ENCODE data around the gene SLC15A3. TPM values are rescaled to one million over a fixed set of nuclear protein-coding genes. Genes with fewer than 3 reads are reported as not detected.

Gene SLC15A3
- total RNA-seq, 1 donor from 2014 or later = 66.3 TPM

DNA sequence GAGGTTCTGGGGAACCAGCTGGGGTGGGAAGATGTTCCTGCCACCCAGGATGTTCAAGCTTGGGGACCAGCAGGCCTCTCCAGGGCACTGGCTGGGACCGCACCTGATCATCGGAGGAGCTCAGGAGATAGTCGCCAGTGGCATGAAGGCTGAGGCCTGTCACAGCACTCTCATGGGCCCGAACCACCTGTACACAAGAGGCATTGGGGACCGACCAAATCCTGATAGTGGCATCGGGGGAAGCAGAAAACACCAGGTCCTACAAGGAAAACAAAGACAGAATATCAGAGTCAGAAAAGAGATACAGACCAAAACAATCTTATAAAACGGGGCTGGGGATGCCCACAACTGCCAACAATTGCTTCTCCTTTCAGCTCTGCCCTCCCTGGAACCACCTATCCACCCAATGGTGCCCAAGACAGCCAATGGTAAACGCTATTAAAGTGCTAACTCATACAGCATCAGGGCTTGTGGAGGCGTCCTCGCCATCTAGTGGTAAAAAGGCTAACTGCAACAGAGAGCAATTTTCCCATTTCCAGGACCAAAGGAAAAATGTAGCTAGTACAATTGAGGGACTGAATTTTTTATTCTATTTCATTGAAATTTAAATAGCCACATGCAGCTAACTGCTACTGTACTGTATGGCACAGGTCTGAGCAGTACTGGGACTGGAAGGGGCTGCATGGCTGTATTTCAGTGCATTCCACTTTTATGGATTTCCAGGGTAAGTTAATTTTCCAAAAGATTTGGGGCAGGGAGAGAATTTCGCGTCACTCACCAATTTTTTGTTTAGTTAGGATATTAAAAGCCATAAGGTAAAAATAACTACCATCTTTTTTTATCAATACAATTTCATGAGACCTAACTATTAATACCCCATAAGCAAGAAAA, 52.7 kb downstream of the SLC15A3 start:
- H3K4me2 ChIP-seq (ENCODE audit: low read length) = no peak overlapping the region
- no peak overlapping the region for H3K4me3 ChIP-seq (ENCODE audit: insufficient read depth, low read depth, low read length)
- Mint-ChIP-seq H3K36me3 (ENCODE audit: low read depth, unreplicated experiment) (peaks cover 13% of the 10 kb centered on the region), H3K4me1 (ENCODE audit: low read depth, unreplicated experiment) (peaks cover 3% of the 10 kb centered on the region), H3K27ac (ENCODE audit: unreplicated experiment) (no peak overlapping the region), H3K27me3 (ENCODE audit: low read depth, unreplicated experiment) (no peaks in the 10 kb centered on the region), H3K9me3 (ENCODE audit: unreplicated experiment) (no peaks in the 10 kb centered on the region), H3K4me3 (ENCODE audit: unreplicated experiment) (no peak overlapping the region)
- H2AFZ ChIP-seq (ENCODE audit: low read depth, low read length) = no peak overlapping the region
- no peaks in the 10 kb centered on the region for H3K4me1 ChIP-seq (ENCODE audit: insufficient read depth, low read length)
- no peak overlapping the region for H3K9ac ChIP-seq (ENCODE audit: low read length)
- FAIRE-seq = no peak
- peaks cover 18% of the 10 kb centered on the region for H3K79me2 ChIP-seq (ENCODE audit: insufficient read depth, low read length)
- H4K20me1 ChIP-seq (ENCODE audit: insufficient read depth, low read length) = peaks cover 64% of the 10 kb centered on the region
- peak; percentile 22 for DNase-seq (ENCODE audit: low read depth)
- TF ChIP-seq, protein P1, sequence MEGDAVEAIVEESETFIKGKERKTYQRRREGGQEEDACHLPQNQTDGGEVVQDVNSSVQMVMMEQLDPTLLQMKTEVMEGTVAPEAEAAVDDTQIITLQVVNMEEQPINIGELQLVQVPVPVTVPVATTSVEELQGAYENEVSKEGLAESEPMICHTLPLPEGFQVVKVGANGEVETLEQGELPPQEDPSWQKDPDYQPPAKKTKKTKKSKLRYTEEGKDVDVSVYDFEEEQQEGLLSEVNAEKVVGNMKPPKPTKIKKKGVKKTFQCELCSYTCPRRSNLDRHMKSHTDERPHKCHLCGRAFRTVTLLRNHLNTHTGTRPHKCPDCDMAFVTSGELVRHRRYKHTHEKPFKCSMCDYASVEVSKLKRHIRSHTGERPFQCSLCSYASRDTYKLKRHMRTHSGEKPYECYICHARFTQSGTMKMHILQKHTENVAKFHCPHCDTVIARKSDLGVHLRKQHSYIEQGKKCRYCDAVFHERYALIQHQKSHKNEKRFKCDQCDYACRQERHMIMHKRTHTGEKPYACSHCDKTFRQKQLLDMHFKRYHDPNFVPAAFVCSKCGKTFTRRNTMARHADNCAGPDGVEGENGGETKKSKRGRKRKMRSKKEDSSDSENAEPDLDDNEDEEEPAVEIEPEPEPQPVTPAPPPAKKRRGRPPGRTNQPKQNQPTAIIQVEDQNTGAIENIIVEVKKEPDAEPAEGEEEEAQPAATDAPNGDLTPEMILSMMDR (IDR thresholded peaks at IDR 0.05; ENCODE audit: insufficient read depth, low read depth, low read length) = peak; percentile 99
- no peak for TF ChIP-seq EZH2 (IDR thresholded peaks at IDR 0.05; ENCODE audit: insufficient read depth, low read length)
- H3K36me3 ChIP-seq (ENCODE audit: insufficient read depth, low read length) = peaks cover 60% of the 10 kb centered on the region
- peak overlapping the region; percentile 4 for H3K27ac ChIP-seq (ENCODE audit: low read depth, low read length)
- H3K9me3 ChIP-seq (ENCODE audit: insufficient read depth, low read depth, low read length) = no peaks in the 10 kb centered on the region
- no peaks in the 10 kb centered on the region for H3K27me3 ChIP-seq (ENCODE audit: insufficient read depth, low read length)

DNA sequence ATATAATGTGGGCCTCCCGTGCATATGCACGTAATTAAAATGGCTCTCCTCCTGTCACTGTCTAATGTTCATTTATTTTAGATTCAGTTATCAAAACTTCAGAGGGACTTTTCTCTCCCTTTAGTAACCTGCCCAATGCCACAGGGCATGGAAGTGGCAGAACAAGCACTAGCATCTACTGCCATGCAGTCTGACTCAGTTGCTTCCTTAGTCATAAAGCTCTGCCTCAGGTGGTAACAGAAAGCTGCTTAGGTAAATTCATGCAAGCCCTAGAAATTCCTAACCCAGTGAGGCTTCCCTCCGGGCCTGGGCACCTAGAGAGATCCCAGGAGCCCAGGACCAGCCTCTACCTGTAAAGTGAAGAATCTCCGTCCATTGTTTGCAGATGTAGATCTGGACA, 54.5 kb downstream of the SLC15A3 start:
- H3K27me3 ChIP-seq (ENCODE audit: insufficient read depth, low read length) = no peaks in the 10 kb centered on the region
- Mint-ChIP-seq H3K27ac (ENCODE audit: unreplicated experiment) (no peak overlapping the region), H3K9me3 (ENCODE audit: unreplicated experiment) (no peaks in the 10 kb centered on the region), H3K4me3 (ENCODE audit: unreplicated experiment) (no peak overlapping the region), H3K27me3 (ENCODE audit: low read depth, unreplicated experiment) (no peaks in the 10 kb centered on the region), H3K4me1 (ENCODE audit: low read depth, unreplicated experiment) (no peaks in the 10 kb centered on the region), H3K36me3 (ENCODE audit: low read depth, unreplicated experiment) (peaks cover 14% of the 10 kb centered on the region)
- no peaks in the 10 kb centered on the region for H3K4me1 ChIP-seq (ENCODE audit: insufficient read depth, low read length)
- no peak for DNase-seq (ENCODE audit: low read depth)
- no peak for FAIRE-seq
- no peaks in the 10 kb centered on the region for H3K9me3 ChIP-seq (ENCODE audit: insufficient read depth, low read depth, low read length)
- H3K9ac ChIP-seq (ENCODE audit: low read length) = no peak overlapping the region
- H3K27ac ChIP-seq (ENCODE audit: low read depth, low read length) = no peak overlapping the region
- H3K79me2 ChIP-seq (ENCODE audit: insufficient read depth, low read length) = no peaks in the 10 kb centered on the region
- TF ChIP-seq, protein P1 (IDR thresholded peaks at IDR 0.05; ENCODE audit: insufficient read depth, low read depth, low read length) = no peak
- no peak for TF ChIP-seq EZH2 (IDR thresholded peaks at IDR 0.05; ENCODE audit: insufficient read depth, low read length)
- H3K36me3 ChIP-seq (ENCODE audit: insufficient read depth, low read length) = peaks cover 62% of the 10 kb centered on the region
- peaks cover 46% of the 10 kb centered on the region for H4K20me1 ChIP-seq (ENCODE audit: insufficient read depth, low read length)
- no peak overlapping the region for H2AFZ ChIP-seq (ENCODE audit: low read depth, low read length)
- H3K4me2 ChIP-seq (ENCODE audit: low read length) = no peak overlapping the region
- no peak overlapping the region for H3K4me3 ChIP-seq (ENCODE audit: insufficient read depth, low read depth, low read length)

DNA sequence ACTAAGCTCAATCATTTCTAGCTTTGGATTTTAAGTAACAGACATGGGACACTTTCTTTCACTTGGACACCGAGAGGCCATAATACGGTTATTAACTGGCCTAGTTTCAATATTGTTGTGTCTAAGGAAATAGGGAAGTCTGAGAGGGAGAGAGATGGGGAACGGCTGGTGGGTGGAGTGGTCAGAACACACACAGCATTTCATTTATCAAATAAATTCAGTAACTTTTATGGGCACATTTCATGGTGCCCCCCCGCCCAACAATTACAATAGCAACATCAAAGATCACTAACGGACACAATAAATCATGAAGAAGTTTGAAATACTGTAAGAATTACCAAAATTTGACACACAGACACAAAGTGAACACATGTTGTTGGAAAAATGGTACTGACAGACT, 56.3 kb downstream of the SLC15A3 start:
- TF ChIP-seq EZH2 (IDR thresholded peaks at IDR 0.05; ENCODE audit: insufficient read depth, low read length) = no peak
- TF ChIP-seq, protein P1 (IDR thresholded peaks at IDR 0.05; ENCODE audit: insufficient read depth, low read depth, low read length) = no peak
- FAIRE-seq = no peak

More for the DNA sequence above, 56.3 kb downstream of the SLC15A3 start:
- H4K20me1 ChIP-seq (ENCODE audit: insufficient read depth, low read length) = peaks cover 41% of the 10 kb centered on the region
- no peaks in the 10 kb centered on the region for H3K9me3 ChIP-seq (ENCODE audit: insufficient read depth, low read depth, low read length)
- peaks cover 57% of the 10 kb centered on the region for H3K36me3 ChIP-seq (ENCODE audit: insufficient read depth, low read length)
- H3K4me3 ChIP-seq (ENCODE audit: insufficient read depth, low read depth, low read length) = no peak overlapping the region
- Mint-ChIP-seq H3K27me3 (ENCODE audit: low read depth, unreplicated experiment) (no peaks in the 10 kb centered on the region), H3K27ac (ENCODE audit: unreplicated experiment) (no peak overlapping the region), H3K4me1 (ENCODE audit: low read depth, unreplicated experiment) (no peaks in the 10 kb centered on the region), H3K9me3 (ENCODE audit: unreplicated experiment) (no peaks in the 10 kb centered on the region), H3K36me3 (ENCODE audit: low read depth, unreplicated experiment) (peaks cover 13% of the 10 kb centered on the region), H3K4me3 (ENCODE audit: unreplicated experiment) (no peak overlapping the region)
- no peaks in the 10 kb centered on the region for H3K27me3 ChIP-seq (ENCODE audit: insufficient read depth, low read length)
- H3K9ac ChIP-seq (ENCODE audit: low read length) = no peak overlapping the region
- H3K27ac ChIP-seq (ENCODE audit: low read depth, low read length) = no peak overlapping the region
- DNase-seq (ENCODE audit: low read depth) = no peak
- no peak overlapping the region for H3K4me2 ChIP-seq (ENCODE audit: low read length)
- H2AFZ ChIP-seq (ENCODE audit: low read depth, low read length) = no peak overlapping the region
- H3K4me1 ChIP-seq (ENCODE audit: insufficient read depth, low read length) = no peaks in the 10 kb centered on the region
- no peaks in the 10 kb centered on the region for H3K79me2 ChIP-seq (ENCODE audit: insufficient read depth, low read length)

All from astrocyte (in vitro differentiated cells and primary cell).